ENCODE measurements around the gene CDC45.
"Not testable (repeated sequence)": the region's sequence is repeated elsewhere in the genome, so short reads cannot be mapped to it uniquely, and the experiment has no call there.

The CDC45 gene

GRCh38 chr22:19533857-19534256 lies 54.1 kb downstream of the CDC45 start:
- DNase-seq, result no peak

DNA sequence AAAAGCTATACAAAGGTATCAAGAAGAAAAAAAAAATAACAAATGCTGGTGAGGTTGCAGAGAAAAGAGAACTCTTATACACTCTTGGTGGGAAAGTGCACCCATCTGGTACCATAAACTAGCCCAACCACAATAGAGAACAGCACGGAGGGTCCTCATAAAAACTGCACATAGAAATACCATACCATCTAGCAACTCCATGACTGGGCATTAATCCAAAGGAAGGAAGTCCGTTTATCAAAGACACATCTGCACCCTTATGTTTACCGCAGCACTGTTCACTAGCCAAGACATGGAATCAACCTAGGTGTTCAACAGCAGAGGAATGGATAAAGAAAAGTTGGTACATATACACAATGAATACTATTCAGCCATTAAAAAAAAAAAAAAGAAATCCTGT lies 55.3 kb downstream of the CDC45 start:
- DNase-seq, result no peak

DNA sequence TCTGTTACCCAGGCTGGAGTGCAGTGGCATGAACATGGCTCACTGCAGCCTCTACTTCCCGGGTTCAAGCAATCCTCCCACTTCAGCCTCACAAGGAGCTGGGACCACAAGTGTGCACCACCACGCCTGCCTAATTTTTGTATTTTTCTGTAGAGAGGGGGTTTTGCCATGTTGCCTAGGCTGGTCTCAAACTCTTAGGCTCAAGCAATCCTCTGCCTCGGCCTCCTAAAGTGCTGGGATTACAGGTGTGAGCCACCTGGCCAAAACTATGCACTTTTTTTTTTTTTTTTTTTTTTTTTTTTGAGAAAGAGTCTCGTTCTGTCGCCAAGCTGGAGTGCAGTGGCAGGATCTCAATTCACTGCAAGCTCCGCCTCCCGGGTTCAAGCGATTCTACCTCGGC lies 56.8 kb downstream of the CDC45 start:
- no peak for DNase-seq

DNA sequence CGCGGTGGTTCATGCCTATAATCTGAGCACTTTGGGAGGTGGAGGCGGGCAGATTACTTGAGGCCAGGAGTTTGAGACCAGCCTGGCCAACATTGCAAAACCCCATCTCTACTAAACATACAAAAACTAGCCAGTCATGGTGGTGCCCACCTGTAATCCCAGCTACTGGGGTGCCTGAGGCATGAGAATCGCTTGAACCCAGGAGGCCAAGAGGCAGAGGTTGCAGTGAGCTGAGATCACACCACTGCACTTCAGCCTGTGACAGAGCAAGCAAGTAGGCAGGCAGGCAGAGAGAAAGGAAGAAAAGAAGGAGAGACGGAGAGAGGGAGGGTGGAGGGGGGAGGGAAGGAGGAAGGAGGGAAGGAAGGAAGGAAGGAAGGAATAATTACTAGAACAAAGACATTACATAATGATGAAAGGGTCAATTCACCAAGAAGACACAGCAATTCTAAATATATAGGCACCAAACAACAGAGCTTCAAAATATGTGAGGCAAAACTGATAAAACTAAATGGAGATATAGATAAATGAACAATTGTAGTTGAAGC lies 58.3 kb downstream of the CDC45 start:
- DNase-seq, result no peak

DNA sequence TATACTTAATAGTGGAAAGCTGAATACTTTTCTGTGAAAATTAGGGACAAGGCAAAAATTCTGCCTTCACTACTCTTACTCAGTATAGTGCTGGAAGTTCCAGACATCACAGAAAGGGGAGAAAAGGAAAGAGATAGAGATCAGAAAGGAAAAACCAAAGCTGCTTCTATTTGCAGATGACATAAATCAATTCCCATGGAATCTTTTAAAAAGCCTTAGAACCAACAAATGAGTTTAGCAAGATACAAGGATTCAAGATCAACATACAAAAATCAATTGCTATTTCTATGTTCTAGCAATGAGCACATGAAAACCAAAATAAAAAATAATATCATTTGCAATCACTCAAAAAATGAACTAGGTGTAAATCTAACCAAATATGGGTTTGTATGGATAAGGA lies 60.7 kb downstream of the CDC45 start:
- no peak for DNase-seq

- DNase-seq, result no peak
These were observed 64.4 kb downstream of the CDC45 start for GRCh38 chr22:19543970-19544708.

GRCh38 chr22:19545935-19546207 lies 66.2 kb downstream of the CDC45 start:
- DNase-seq, result no peak

GRCh38 chr22:19546680-19547079 lies 67.0 kb downstream of the CDC45 start:
- no peak for DNase-seq

- DNase-seq, result no peak
These were observed 67.9 kb downstream of the CDC45 start for GRCh38 chr22:19547620-19548019.

- DNase-seq, result not testable (repeated sequence)
These were observed 68.7 kb downstream of the CDC45 start for GRCh38 chr22:19548427-19548826.

DNA sequence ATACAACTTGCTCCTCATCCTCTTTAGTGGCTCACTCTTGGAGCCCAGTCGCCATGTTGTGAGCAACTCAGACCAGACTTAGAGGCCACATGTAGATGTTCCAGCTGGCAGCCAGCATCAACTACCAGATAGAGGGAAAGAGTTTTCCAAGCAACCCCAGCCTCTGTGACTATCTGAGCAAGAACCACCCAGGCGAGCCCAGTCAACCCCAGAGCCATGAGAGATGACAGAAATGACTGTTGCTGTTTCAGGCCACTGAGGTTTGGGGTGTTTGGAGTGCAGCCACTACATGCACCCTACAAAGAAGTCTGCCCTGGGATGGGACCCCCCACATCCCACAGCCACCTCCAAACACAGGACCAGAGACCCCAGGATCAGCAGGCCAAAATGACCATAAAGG lies 69.2 kb downstream of the CDC45 start:
- no peak for DNase-seq

DNA sequence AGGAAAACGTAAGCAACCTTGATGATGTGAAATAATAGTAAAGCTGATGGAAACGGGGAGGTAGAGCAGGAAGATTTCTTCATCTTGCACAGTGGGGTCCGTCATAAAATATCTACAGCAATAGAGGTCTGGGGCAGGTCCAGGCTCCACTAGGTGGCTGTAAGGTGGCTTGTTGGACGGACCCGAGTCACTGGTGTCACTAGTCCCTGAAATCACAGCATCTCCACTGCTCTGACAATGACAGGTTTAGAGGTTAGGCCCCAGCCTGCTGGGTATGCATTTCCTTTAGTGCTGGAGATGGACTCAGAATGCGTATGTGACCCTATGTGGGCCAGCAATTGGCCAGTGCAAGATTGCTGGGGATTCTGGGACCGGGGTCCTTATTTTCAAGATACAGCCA lies 69.7 kb downstream of the CDC45 start:
- no peak for DNase-seq

GRCh38 chr22:19550382-19550781 lies 70.7 kb downstream of the CDC45 start:
- no peak for DNase-seq

DNA sequence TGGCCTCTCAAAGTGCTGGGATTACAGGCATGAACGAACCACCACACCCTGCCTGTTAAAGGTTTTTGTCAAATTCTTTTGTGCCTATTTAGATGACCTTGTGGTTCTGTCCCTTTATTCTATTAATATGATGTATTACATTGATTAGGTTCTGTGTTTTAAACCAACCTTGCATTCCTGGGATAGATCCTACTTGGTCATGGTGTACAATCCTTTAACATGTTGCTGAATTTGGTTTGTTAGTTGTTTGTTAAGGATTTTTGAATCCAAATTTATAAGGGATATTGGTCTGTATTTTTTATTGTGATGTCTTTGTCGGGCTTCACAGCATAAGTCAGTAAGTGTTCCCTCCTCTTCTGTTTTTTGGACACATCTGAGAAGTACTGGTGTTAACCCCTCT lies 73.5 kb downstream of the CDC45 start:
- DNase-seq, result no peak

GRCh38 chr22:19554834-19555404 lies 75.2 kb downstream of the CDC45 start:
- no peak for DNase-seq

DNA sequence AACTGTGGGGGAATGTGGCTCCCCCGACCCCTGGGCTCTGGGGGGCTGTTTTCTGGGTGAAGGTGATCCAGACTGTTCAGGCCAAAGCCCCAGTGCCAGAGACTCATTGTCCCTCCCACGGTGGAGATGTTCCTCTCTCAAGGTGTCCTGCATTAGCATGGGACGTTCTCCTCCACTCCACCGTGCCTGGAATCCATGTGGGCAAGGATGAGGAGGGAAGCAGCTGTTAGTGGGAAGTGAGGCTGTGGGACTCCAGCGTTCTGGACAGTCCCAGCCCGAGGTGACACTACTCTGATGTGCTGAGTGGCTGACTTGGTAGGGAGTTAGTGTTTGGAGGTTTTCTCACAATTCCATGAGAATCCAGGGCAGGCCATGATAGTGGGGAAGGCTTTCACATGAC lies 75.9 kb downstream of the CDC45 start:
- DNase-seq, result no peak

- no peak for DNase-seq
These were observed 77.3 kb downstream of the CDC45 start for GRCh38 chr22:19556963-19557545.

DNA sequence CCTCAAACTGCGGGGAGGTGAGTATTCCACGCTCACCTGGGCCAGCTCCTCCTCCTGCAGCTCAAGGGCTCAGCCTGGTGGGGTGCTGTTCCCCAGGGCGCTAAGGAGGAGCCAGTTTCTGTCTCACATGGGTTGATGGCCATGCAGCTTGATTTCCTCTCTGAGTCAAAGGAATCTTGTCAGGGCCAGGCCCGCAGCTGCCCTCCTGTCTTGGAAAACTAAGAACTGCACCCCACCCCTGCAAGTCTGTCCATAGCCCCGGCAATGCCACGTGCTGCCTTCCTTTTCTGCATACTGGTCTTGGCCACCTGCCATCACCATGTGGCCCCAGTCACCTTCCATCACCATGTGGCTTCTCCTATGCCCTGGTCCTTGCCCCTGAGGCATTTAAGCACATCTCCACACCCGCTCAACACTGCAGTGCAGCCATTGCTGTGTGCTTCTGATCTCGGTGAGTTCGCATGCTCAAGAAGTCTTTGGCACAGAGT lies 79.6 kb downstream of the CDC45 start:
- no peak for DNase-seq

- no peak for DNase-seq
These were observed 80.2 kb downstream of the CDC45 start for GRCh38 chr22:19559956-19560355.

DNA sequence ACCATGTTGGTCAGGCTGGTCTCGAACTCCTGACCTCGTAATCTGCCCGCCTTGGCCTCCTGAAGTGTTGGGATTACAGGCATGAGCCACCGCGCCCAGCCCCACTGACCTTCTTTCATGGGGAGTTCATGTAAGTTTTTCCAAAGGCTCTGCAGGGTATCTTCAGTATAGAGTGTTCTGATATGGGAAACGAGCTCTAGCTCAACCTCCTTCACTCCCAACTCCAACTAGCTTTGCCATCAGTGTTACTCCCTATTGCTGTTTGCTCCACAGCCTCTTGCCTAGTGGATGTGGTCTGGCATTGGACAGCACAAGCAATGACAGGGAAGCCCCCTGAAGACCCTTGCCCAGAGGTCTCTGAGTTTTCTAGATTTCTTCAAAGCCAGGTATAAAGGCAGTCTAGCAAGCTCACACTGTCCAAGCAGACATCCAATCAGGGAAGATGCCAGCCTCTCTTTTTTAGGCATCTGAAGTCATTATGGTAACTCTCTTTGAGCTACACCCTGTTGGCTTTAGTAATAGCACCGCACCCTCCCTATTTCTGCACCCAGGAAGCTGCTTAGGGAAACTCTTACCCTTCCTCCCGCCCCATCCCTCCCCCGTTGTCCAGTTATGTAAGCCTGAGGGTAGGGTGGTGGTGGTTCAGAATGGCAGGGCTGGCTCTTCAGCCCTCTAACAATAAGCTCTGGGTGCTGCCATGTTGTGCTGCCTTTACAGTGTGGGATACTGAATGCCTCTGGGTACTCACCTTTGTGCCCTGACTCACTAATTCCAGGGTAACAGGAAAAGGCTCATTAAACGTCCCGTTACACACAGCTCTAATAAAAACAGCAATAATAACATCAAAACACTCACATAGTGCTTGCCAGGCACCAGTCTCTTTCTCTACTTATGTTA lies 85.9 kb downstream of the CDC45 start:
- no peak for DNase-seq

- DNase-seq, result no peak
These were observed 86.8 kb downstream of the CDC45 start for GRCh38 chr22:19566279-19567156.

Data from activated CD8-positive, alpha-beta memory T cell treated with anti-CD3 and anti-CD28 coated beads, Interleukin-2, amount 50 U/mL, for 4 hours (primary cell).